ENCODE data around the gene KMT2B.
A peak's percentile ranks its signal among the peaks of the same experiment; 100 is the strongest.
"Not testable (repeated sequence)": the region's sequence is repeated elsewhere in the genome, so short reads cannot be mapped to it uniquely, and the experiment has no call there.

KMT2B gene

DNA sequence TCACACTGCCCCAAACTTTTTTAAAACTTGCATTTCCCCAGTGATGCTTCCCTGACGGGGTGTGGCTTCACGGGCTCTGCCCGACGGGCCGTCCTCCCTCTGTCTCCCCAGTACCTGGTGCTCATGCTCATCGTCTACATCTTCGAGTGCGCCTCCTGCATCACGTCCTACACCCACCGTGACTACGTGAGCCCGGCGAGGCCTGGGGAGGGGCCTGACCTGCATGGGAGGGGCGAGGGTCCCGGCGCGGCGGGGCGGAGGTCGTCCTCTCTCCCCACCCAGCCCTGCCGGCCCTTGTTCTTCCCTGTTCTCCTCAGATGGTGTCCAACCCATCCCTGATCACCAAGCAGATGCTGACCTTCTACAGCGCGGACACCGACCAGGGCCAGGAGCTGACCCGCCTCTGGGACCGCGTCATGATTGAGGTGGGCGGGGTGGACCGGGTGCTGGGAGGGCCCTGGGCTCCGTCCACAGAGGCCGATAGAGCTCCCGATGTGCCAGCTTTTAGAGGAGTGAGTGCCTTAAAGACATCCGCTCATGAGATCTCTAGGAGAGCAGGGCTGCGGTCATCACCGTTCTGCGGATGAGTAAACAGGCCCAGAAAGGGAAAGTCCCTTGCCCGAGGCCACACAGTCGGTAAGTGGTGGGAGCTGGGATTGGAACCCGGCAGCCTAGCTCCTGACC, 44.5 kb upstream of the KMT2B start:
- TF ChIP-seq, protein P1, sequence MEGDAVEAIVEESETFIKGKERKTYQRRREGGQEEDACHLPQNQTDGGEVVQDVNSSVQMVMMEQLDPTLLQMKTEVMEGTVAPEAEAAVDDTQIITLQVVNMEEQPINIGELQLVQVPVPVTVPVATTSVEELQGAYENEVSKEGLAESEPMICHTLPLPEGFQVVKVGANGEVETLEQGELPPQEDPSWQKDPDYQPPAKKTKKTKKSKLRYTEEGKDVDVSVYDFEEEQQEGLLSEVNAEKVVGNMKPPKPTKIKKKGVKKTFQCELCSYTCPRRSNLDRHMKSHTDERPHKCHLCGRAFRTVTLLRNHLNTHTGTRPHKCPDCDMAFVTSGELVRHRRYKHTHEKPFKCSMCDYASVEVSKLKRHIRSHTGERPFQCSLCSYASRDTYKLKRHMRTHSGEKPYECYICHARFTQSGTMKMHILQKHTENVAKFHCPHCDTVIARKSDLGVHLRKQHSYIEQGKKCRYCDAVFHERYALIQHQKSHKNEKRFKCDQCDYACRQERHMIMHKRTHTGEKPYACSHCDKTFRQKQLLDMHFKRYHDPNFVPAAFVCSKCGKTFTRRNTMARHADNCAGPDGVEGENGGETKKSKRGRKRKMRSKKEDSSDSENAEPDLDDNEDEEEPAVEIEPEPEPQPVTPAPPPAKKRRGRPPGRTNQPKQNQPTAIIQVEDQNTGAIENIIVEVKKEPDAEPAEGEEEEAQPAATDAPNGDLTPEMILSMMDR (IDR thresholded peaks at IDR 0.05; ENCODE audit: control insufficient read depth, extremely low read depth, insufficient read depth), result no peak
- DNase-seq (ENCODE audit: low read depth), result no peak
- H3K4me3 ChIP-seq (ENCODE audit: low read depth, low read length), result no peak overlapping the region

DNA sequence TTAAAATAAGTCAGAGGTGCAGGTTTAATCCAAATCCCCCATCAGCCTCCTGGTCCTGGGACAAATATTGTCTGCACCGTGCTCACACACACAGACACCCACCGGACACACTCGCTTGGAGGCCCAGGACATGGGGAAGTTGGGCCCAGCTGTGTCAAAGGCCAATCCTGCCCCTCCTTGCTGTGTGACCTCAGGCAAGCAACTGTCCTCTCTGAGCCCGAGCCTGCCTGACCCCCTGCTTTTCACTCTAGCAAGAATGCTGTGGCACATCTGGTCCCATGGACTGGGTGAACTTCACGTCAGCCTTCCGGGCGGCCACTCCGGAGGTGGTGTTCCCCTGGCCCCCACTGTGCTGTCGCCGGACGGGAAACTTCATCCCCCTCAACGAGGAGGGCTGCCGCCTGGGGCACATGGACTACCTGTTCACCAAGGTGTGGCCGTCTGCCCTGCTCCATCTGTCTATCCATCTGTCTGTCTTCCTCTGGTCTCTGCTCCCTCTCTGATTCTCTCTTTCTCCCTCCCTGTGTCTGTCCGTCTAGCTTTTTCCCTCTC, 42.1 kb upstream of the KMT2B start:
- DNase-seq (ENCODE audit: low read depth), result no peak
- no peak overlapping the region for H3K4me3 ChIP-seq (ENCODE audit: low read depth, low read length)
- TF ChIP-seq, protein P1 (IDR thresholded peaks at IDR 0.05; ENCODE audit: control insufficient read depth, extremely low read depth, insufficient read depth), result no peak

DNA sequence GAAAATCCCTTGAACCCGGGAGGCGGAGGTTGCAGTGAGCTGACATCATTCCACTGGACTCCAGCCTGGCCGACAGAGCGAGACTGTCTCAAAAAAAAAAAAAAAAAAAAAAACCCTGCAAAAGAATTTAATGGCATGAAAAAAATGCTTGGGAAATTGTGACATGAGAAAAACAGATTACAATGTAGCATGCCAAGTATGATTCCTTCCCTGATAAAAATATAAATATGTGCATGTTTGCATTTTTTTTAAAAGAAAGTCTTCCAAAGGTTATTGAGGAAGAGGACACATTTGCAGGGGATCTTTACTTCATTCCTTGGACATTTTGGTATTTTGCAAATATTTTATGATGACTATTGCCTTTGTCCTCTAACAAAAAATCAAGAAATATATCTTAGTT, 28.0 kb upstream of the KMT2B start:
- no peak for DNase-seq (ENCODE audit: low read depth)
- no peak overlapping the region for H3K4me3 ChIP-seq (ENCODE audit: low read depth, low read length)
- TF ChIP-seq, protein P1 (IDR thresholded peaks at IDR 0.05; ENCODE audit: control insufficient read depth, extremely low read depth, insufficient read depth), result no peak

DNA sequence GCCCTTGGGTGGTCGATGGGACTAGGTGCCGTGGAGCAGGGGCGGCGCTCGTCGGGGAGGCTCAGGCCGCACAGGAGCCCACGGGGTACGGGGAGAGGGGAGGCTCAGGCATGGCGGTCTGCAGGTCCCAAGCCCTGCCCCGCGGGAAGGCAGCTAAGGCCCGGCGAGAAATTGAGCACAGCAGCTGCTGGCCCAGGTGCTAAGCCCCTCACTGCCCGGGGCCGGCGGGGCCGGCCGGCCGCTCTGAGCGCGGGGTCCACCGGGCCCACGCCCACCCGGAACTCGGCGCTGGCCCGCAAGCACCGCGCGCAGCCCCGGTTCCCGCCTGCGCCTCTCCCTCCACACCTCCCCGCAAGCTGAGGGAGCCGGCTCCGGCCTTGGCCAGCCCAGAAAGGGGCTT, 26.7 kb upstream of the KMT2B start:
- not testable (repeated sequence) for H3K4me3 ChIP-seq (ENCODE audit: low read depth, low read length); DNase-seq (ENCODE audit: low read depth)

DNA sequence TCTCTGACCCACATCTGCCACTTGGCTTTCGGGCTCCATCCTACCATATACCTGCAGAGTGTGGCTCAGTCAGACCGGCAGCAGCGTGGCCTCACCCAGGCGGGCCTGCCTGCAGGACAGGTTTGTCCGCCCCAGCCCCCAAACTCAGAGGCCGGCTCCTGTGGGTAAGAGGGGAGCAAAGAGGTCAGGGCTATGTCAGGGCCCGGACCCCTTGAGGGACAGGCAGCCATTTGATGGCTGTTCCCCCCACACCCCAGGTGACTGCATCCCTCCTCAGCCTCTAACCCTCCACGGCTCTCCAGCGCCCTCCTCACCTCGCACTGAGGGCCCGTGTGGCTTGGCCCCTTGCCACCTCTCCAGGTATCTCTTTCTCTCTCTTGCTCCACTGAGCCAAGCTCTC, 25.8 kb upstream of the KMT2B start:
- TF ChIP-seq, protein P1 (IDR thresholded peaks at IDR 0.05; ENCODE audit: control insufficient read depth, extremely low read depth, insufficient read depth), result no peak
- no peak overlapping the region for H3K4me3 ChIP-seq (ENCODE audit: low read depth, low read length)
- no peak for DNase-seq (ENCODE audit: low read depth)

DNA sequence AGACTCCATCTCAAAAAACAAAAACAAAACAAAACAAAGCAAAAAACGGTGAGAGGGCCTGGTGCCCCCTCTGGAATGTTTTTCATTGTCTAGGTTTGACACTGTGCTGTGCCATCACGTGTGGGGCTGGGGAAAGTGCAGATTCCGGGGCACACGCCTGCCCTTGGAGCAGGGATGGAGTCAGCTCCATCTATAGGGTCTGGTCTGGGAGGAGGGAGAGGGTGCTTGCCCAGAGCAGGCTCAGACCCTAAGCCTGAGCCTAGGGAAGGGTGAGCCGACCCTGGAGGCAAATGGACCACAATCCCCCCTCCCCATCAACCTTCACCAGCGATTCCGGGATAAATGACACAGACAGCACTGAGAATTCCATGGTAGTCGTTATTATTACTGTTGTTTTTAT, 24.4 kb upstream of the KMT2B start:
- DNase-seq (ENCODE audit: low read depth), result no peak
- H3K4me3 ChIP-seq (ENCODE audit: low read depth, low read length), result no peak overlapping the region
- TF ChIP-seq, protein P1 (IDR thresholded peaks at IDR 0.05; ENCODE audit: control insufficient read depth, extremely low read depth, insufficient read depth), result no peak

DNA sequence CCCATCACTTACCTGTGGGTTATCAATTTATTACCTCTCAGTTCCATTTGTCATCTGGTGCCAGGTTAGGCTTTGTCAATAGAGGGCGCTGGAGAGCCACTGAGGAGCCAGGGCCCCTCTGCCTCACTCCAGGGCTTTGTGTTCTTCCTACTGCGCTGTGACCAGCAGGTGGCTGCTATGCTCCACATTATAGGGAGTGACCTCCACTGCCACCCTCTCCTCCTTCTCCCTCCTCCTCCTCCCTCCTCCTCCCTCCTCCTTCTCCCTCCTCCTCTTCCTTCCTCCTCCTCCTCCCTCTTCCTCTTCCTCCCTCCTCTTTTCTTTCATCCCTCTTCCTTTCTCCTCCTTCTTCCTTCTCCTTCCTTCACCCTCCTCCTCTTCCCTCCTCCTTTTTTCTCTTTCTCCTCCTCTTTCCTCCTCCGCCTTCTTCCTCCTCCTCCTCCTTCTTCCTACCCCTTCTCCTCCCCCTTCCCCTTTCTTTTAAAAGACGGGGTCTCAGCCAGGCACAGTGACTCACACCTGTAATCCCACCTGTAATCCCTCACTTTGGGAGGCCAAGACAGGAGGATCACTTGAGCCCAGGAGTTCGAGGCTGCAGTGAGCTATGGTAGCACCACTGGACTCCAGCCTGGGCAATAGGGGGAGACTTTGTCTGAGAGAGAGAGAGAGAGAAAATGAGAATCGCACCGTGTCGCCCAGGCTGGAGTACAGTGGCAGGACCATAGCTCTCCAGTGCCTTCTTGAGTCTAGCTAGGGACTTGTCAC, 23.8 kb upstream of the KMT2B start:
- TF ChIP-seq, protein P1 (IDR thresholded peaks at IDR 0.05; ENCODE audit: control insufficient read depth, extremely low read depth, insufficient read depth), result peak; percentile 99

More for the DNA sequence above, 23.8 kb upstream of the KMT2B start:
- H3K4me3 ChIP-seq (ENCODE audit: low read depth, low read length), result no peak overlapping the region
- peak; percentile 68 for DNase-seq (ENCODE audit: low read depth)

Data from LNCaP clone FGC (cell line).